GM23338 (cell line): ENCODE data around the gene NMRK2.

Experiments
- CTCF ChIP-seq, 2 experiments: fragments of 200-600 bp in 1 of 2; sonication (generic) in 1 of 2; conservative IDR thresholded peaks; 2 replicates each; pipeline versions ENCODE4 v1.5.1 to v1.6.1; 2016 to 2017; ENCODE audit warnings: antibody characterized with exemption in 2 of 2, low read depth in 2 of 2, mild to moderate bottlenecking in 2 of 2, moderate library complexity in 1 of 2
- EZH2 ChIP-seq: fragments of 200-600 bp; sonication (generic); IDR thresholded peaks from one replicate; pipeline ENCODE4 v1.8.0; 2017; ENCODE audit warnings: antibody characterized with exemption, mild to moderate bottlenecking, low read depth; ENCODE audit not compliant: unreplicated experiment
- EZH2phosphoT487 ChIP-seq: fragments of 200-600 bp; sonication (generic); IDR thresholded peaks from one replicate; pipeline ENCODE4 v1.8.1; 2018; ENCODE audit warnings: antibody characterized with exemption; ENCODE audit not compliant: unreplicated experiment
- JUNB ChIP-seq: IDR thresholded peaks from one replicate; pipeline ENCODE4 v1.6.1; 2016; ENCODE audit warnings: antibody characterized with exemption; ENCODE audit not compliant: unreplicated experiment
- POLR2AphosphoS5 ChIP-seq: IDR thresholded peaks from 2 replicates; pipeline ENCODE4 v1.6.1; 2016; ENCODE audit warnings: antibody characterized with exemption, low read depth
- REST ChIP-seq: IDR thresholded peaks from one replicate; pipeline ENCODE4 v1.6.1; 2018; ENCODE audit warnings: antibody characterized with exemption; ENCODE audit not compliant: unreplicated experiment
- ZNF331 ChIP-seq: fragments of 250-450 bp; sonication (Bioruptor Pico); IDR thresholded peaks from 2 replicates; pipeline ENCODE4 v1.5.0; 2020; ENCODE audit warnings: low read depth, mild to moderate bottlenecking, moderate library complexity

- TF ChIP-seq JUNB (no peak), CTCF (conservative IDR thresholded peaks at IDR 0.05; ENCODE audit: low read depth in 2 of 2) (no peak), EZH2 (no peak), POLR2AphosphoS5 (no peak), EZH2phosphoT487 (no peak), REST (no peak), ZNF331 (no peak)
Observed at GRCh38 chr19:3890591-3890990, 42.3 kb upstream of the NMRK2 start.
